ENCODE measurements around the gene TNS3. TPM values are rescaled to one million over a fixed set of nuclear protein-coding genes. Genes with fewer than 3 reads are reported as not detected.

Gene TNS3
- total and polyA plus RNA-seq, 10 of the 15 experiments (the other 5 are each of a cell fraction or from before 2014, with no cell fraction given), result 0.27 to 2.7 (median 0.79) TPM

DNA sequence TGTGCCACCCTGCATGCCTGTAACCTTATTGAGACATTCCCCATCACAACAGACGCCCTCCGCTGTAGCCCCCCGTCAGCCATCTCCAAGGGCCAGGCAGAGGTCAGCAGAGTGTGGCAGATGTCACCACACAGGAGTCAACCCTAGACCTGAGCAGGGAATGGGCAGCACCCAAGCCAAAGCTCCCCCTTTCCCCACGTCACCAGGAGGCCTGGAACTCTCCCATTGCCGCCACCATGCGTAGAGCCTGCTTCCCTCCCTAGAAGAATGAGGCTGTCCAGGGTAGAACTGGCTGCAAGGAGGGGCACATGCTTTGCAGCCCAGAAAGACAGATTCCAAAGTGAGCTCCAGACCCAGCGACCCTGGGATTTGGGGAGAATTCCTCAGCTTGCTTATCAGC lies 342.9 kb downstream of the TNS3 start:
- POLR2A ChIA-PET, result no interaction called here
- TF ChIP-seq ATF7 (IDR thresholded peaks at IDR 0.05; ENCODE audit: low read depth) (no peak), POLR2A (IDR thresholded peaks at IDR 0.05; ENCODE audit: low read depth, low read length) (no peak), GATAD2B (conservative IDR thresholded peaks at IDR 0.05; ENCODE audit: low read depth) (no peak), MYB (IDR thresholded peaks at IDR 0.05; ENCODE audit: borderline replicate concordance, low read depth, low read length) (no peak)
- intact Hi-C loops (cut with micrococcal nuclease; ENCODE audit: unreplicated experiment) (no loop called here), in situ Hi-C loops (cut with MboI) (no loop called here)
- no peak for DNase-seq (ENCODE audit: low read depth, low spot score)
- SMC1A ChIA-PET (ENCODE audit: uncharacterized antibody, unreplicated experiment), result no interaction called here
- 48% methylated on average over 7 of the region's 7 CpGs for WGBS (ENCODE audit: insufficient coverage, insufficient replicate concordance, low lambda C conversion rate, missing lambda C conversion rate)
- no peak overlapping the region for H3K4me2 ChIP-seq (ENCODE audit: control insufficient read depth, insufficient read depth)
- no peak overlapping the region for H2AFZ ChIP-seq (ENCODE audit: control insufficient read depth, low read depth, low read length)
- RAD21 ChIA-PET (ENCODE audit: unreplicated experiment), result no interaction called here
- H3K4me1 ChIP-seq (ENCODE audit: control insufficient read depth, insufficient read depth, low read length), result no peaks in the 10 kb centered on the region
- no peak overlapping the region for H3K9ac ChIP-seq (ENCODE audit: control insufficient read depth, insufficient read depth, low read length)
- H3K27me3 ChIP-seq (replicated peaks in 1 of 2; ENCODE audit: control insufficient read depth in 2 of 2, insufficient read depth in 2 of 2, low read length in 1 of 2), result no peaks in the 10 kb centered on the region; a peak in 1 of 4 replicates
- no peak overlapping the region for H3K4me3 ChIP-seq
- BruUV-seq (replicated peaks), result no TSS peak
- CTCF ChIA-PET, result interaction anchor here (0.8 kb wide), 1 partner anchor 19 kb away, joined by 4 read pairs; no protein-coding TSS in a partner anchor
- H3K79me2 ChIP-seq (ENCODE audit: control insufficient read depth, insufficient read depth, low read length), result no peaks in the 10 kb centered on the region
- ATAC-seq, result no peak
- no peak overlapping the region for H3K27ac ChIP-seq (ENCODE audit: control insufficient read depth, insufficient read depth)
- H3K36me3 ChIP-seq (ENCODE audit: control insufficient read depth in 2 of 2, insufficient read depth in 2 of 2, low read length in 1 of 2), result no peaks in the 10 kb centered on the region
- FAIRE-seq, result no peak
- no peaks in the 10 kb centered on the region for H3K9me3 ChIP-seq (replicated peaks; ENCODE audit: control insufficient read depth, insufficient read depth, low read length)
- no peaks in the 10 kb centered on the region for H4K20me1 ChIP-seq (ENCODE audit: control insufficient read depth, insufficient read depth)

DNA sequence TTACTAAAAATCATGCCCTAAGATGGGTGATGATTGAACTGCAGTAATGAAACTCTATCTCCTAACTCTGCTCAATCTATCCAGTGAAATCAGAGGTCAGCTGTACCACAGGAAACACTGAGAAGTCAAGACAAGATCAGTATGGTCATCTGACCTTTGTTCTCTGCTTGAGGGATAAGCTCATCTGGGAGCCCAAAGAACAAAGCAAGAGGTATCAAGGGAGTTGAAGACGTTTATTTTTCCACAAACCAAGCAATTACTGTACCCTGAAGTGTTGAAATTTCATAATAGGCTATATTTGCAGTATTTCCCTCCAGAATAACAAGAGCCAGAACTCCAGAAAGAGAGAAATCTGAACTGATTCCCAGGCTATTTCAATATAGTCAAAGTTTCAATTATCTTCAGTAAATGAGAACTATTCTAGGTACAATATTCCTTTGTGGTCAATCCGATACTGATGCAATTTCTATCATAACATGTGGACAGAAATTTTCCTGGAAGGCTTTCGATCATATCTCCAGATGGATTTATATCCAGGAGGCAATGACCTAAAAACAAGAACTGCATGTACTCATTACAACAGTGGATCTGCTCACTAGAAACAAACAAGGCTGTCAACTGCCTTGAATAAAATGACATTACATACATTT lies 345.3 kb downstream of the TNS3 start:
- no peak for ATAC-seq
- ChIA-PET SMC1A (ENCODE audit: uncharacterized antibody, unreplicated experiment) (interaction anchor here (0.6 to 1.2 kb wide), 2 partner anchors 8 to 14 kb away, joined by 3 read pairs; no protein-coding TSS in a partner anchor), POLR2A (no interaction called here), CTCF (interaction anchor here (1.4 kb wide), 1 partner anchor 17 kb away, joined by 3 read pairs; no protein-coding TSS in a partner anchor), RAD21 (ENCODE audit: unreplicated experiment) (no interaction called here)
- H3K4me2 ChIP-seq (ENCODE audit: control insufficient read depth, insufficient read depth), result no peak overlapping the region
- no peaks in the 10 kb centered on the region for H3K36me3 ChIP-seq (ENCODE audit: control insufficient read depth in 2 of 2, insufficient read depth in 2 of 2, low read length in 1 of 2)
- no TSS peak for BruUV-seq (replicated peaks)
- intact Hi-C loops (cut with micrococcal nuclease; ENCODE audit: unreplicated experiment) (no loop called here), in situ Hi-C loops (cut with MboI) (no loop called here)
- H2AFZ ChIP-seq (ENCODE audit: control insufficient read depth, low read depth, low read length), result no peak overlapping the region
- WGBS (ENCODE audit: insufficient coverage, insufficient replicate concordance, low lambda C conversion rate, missing lambda C conversion rate), result 2% methylated on average over 3 of the region's 3 CpGs
- H3K79me2 ChIP-seq (ENCODE audit: control insufficient read depth, insufficient read depth, low read length), result no peaks in the 10 kb centered on the region
- FAIRE-seq, result no peak
- H3K27ac ChIP-seq (ENCODE audit: control insufficient read depth, insufficient read depth), result no peak overlapping the region
- no peaks in the 10 kb centered on the region; a peak in 2 of 4 replicates for H3K27me3 ChIP-seq (replicated peaks in 1 of 2; ENCODE audit: control insufficient read depth in 2 of 2, insufficient read depth in 2 of 2, low read length in 1 of 2)
- H4K20me1 ChIP-seq (ENCODE audit: control insufficient read depth, insufficient read depth), result no peaks in the 10 kb centered on the region
- no peak overlapping the region for H3K9ac ChIP-seq (ENCODE audit: control insufficient read depth, insufficient read depth, low read length)
- no peaks in the 10 kb centered on the region for H3K4me1 ChIP-seq (ENCODE audit: control insufficient read depth, insufficient read depth, low read length)
- DNase-seq (ENCODE audit: low read depth, low spot score), result no peak
- no peak overlapping the region for H3K4me3 ChIP-seq
- H3K9me3 ChIP-seq (replicated peaks; ENCODE audit: control insufficient read depth, insufficient read depth, low read length), result no peaks in the 10 kb centered on the region
- TF ChIP-seq, protein P1, sequence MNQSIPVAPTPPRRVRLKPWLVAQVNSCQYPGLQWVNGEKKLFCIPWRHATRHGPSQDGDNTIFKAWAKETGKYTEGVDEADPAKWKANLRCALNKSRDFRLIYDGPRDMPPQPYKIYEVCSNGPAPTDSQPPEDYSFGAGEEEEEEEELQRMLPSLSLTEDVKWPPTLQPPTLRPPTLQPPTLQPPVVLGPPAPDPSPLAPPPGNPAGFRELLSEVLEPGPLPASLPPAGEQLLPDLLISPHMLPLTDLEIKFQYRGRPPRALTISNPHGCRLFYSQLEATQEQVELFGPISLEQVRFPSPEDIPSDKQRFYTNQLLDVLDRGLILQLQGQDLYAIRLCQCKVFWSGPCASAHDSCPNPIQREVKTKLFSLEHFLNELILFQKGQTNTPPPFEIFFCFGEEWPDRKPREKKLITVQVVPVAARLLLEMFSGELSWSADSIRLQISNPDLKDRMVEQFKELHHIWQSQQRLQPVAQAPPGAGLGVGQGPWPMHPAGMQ (IDR thresholded peaks at IDR 0.05; ENCODE audit: borderline replicate concordance), result no peak
- TF ChIP-seq, protein P2, sequence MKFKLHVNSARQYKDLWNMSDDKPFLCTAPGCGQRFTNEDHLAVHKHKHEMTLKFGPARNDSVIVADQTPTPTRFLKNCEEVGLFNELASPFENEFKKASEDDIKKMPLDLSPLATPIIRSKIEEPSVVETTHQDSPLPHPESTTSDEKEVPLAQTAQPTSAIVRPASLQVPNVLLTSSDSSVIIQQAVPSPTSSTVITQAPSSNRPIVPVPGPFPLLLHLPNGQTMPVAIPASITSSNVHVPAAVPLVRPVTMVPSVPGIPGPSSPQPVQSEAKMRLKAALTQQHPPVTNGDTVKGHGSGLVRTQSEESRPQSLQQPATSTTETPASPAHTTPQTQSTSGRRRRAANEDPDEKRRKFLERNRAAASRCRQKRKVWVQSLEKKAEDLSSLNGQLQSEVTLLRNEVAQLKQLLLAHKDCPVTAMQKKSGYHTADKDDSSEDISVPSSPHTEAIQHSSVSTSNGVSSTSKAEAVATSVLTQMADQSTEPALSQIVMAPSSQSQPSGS (IDR thresholded peaks at IDR 0.05; ENCODE audit: low read length), result no peak
- TF ChIP-seq GATAD2B (conservative IDR thresholded peaks at IDR 0.05; ENCODE audit: low read depth), result no peak
- no peak for TF ChIP-seq NBN (IDR thresholded peaks at IDR 0.05)
- TF ChIP-seq ZNF592 (IDR thresholded peaks at IDR 0.05), result no peak

All from GM12878 (cell line).